DOHH2 (cell line): Measurements from ENCODE around the gene TMEM61.

Experiments used
- CTCF ChIP-seq: fragments of 200-600 bp; sonication (generic); IDR thresholded peaks from one replicate; pipeline ENCODE4 v1.5.1; 2014; ENCODE audit warnings: antibody characterized with exemption, mild to moderate bottlenecking, low read depth, low read length; ENCODE audit not compliant: poor library complexity, severe bottlenecking
- EZH2phosphoT487 ChIP-seq: fragments of 200-600 bp; sonication (generic); IDR thresholded peaks from 2 replicates; pipeline ENCODE4 v1.6.1; 2017; ENCODE audit warnings: borderline replicate concordance, mild to moderate bottlenecking, antibody characterized with exemption, low read length, moderate library complexity, mixed read lengths

GRCh38 chr1:54994355-54994990 lies 14.0 kb downstream of the TMEM61 start:
- no peak for TF ChIP-seq CTCF
- TF ChIP-seq EZH2phosphoT487, result no peak
